Measurements from ENCODE around the gene CNTD1.

Gene CNTD1

DNA sequence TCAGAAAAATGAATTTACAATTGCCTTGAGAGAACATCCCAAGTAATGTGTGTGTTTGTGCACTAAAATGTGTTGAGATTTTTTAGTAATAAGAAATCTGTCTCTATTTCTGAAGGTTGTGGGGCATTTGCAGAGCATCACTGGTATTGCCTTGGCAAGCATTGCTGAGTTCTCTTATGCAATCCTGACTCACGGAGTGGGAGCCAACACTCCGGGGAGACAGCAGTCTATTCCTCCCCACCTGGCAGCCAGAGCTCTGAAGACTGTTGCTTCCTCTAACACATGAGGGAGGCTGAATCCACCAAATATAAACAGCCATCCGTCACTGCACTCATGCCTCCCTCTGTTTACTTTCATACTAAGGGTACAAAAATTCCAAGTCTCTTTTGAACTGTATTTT is 10.6 kb downstream of the CNTD1 start:
- DNase-seq = no peak

DNA sequence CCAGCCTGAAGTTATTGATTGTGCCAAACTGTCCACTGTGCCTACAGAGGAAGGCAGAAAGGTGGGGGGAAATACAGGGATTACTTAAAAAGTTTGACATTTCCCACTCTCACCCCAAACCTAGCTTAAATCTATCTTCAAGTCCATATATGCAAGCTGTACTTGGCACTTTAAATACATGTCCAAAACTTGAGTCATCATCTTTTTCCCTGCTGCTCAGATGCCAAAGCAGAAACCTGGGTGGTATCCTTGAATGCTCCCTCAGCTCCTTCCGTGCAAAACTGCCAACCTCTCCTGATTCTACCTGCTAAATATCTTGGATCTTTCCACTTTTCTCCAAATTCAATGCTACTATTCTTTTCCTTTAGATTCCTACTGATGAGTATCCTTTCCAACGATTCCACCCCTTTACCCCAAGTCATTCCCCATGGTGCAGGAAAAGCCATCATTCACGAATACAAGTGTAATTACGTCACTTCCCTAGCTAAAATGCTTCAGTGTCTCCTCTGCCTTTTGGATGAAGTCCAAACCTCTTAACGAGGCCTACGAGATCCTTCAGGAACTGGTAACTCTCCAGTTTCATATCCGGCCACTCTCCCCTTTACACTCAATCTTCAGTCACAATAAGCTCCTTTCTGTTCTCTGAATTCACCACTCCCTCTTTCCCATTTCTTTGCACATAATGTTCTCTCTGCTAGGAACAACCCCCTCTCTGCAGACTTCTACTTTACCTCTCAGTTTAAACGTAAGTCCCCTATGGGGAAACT is 16.2 kb downstream of the CNTD1 start:
- DNase-seq = no peak

- DNase-seq = no peak
Observed at GRCh38 chr17:42817866-42818265, 19.2 kb downstream of the CNTD1 start.

DNA sequence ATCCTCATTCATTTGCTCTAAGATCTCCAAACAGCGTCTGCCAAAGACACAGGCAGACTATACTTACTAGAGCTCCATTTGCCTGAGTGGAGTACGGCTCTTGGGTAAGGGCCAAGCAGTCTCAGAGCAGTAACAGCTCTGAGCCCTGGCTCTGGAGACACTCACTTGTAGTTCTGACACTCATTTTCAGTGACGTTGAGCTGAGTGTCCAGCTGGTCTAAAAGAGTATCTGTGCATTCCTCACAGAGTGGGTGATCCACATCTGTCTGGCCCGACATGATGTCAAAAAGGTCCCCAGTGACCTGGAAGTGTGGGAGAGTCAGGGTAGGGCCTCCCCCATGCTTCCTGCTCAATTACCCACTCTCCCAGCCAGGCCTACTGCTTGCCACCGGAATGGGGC is 19.7 kb downstream of the CNTD1 start:
- DNase-seq = no peak

GRCh38 chr17:42819939-42820535 is 21.4 kb downstream of the CNTD1 start:
- DNase-seq = peak; percentile 53

DNA sequence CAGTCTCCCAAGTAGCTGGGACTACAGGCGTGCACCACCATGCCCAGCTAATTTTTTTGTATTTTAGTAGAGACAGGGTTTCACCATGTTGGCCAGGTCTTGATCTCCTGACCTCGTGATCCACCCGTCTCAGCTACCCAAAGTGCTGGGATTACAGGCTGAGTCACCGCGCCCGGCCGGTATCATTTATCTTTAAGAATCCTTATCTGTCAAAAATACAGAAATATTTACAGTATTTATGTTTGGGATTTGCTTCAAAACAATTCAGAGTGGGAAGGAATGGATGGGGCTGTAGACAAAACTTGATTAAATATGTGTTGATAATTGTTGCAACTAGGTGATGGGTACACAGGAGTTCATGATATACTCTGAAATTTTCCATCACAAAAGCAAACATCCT is 22.5 kb downstream of the CNTD1 start:
- no peak for DNase-seq

DNA sequence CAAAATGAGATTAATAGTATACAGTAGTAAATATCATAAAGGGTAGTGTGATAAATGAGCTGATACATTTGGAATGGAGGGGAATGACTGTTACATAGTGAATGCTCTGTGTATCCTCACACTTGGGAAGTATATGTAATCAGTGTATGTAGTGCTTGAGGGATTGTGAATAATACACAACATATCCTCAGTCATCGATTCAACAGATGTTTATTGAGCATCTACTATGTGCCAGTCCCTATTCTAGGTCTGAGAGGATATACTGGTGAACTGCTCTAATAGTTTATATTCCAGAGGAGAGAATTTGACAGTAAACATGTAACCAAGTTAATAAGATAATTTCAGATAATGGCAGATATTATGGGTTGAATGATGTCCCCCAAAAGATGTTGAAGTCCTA is 28.8 kb downstream of the CNTD1 start:
- no peak for DNase-seq

DNA sequence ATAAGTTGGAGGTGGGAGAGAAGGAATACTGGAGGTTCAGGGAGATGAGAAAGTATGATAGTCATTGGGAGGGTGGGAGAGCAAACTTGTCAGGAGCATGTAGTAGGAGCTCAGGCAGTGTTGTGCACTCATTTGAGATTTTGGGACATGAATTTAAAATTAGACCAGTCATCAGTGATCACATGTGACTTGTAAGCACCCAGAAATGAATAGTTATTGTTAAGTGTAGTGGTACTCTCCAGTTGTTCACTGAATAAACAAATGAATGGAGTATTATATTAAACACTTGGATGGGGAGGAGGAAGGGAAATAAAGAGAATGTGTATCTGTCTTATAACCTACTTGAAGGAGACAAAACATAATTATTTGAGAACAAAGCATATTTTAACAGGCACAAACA is 32.3 kb downstream of the CNTD1 start:
- no peak for DNase-seq

GRCh38 chr17:42832213-42832933 is 33.7 kb downstream of the CNTD1 start:
- no peak for DNase-seq

DNA sequence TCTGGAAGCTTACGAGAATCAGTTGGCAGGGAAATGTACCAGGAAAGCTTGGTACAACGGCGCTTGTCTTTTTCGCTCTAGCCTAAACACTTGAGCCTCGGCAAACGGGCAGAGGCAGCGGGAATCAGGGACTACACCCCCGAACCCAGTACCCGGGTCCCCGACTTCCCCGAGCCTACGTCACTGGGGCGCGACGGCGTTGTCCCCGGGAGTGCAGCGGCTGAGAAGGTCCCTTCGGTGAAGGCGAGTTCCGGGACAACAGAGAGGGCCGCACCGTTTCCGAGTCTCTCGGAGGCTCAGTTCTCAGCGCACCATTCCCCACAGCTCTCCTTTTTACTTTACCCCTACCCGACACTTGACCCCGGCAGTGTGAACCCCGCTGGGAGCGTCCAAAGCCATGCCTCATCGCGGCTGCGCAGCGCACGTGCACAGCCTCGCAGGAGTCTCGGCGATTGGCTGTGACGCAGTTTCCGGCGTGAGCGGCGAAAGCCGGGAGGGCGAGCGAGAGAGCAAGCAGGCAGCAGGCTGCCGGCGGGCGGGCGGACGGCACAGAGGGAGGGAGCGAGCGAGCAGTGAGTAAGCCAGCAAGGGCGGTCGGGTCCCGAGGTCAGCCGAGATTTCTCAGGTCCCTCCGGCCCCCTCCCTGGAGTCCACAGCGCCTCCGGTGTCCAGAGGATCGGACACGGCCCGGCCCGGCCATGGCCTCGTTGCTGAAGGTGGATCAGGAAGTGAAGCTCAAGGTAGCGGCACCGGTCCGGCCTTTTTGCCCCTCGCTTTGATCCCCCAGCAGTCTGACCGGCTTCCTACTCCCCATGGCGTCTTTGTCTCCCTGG is 34.5 kb downstream of the CNTD1 start, which contains the start of gene PSME3:
Gene PSME3 (plus strand): TSS at position 464 of the 833 bp plus-strand sequence. CDS start 235 bp downstream, at position 699.
- DNase-seq = peak; percentile 85

DNA sequence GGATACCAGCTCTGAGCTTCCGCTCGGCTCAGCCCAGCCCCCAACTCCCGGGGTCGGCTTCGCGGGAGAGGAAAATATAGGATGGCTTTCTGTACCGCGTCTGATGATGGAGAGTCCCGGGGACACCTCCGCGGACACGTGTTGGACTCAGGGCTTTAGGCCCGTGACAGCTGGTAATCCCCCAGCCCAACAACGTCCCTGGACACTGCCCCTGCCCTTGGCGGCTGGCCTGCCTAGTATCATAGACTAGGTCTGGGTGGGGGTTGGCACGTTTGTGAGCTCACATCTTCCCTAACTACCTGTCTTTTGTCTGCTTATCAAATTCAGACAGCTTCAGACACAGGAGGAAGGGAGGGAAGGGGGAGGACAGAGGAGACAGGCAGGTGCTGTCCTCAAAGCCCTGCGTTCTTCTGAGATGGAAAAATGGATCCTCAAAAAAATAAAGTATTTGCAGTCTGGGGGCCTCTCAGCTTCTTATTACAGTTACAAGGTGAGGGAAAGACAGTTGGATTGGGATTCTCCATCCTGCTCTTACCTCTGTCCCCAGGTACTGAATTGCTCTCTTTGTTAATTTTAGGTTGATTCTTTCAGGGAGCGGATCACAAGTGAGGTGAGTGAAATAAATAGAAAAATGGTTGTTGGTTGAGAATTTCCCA is 35.2 kb downstream of the CNTD1 start:
- no peak for DNase-seq

- DNase-seq = no peak
Observed at GRCh38 chr17:42835732-42836131, 37.1 kb downstream of the CNTD1 start.

- no peak for DNase-seq
Observed at GRCh38 chr17:42841975-42842685, 43.5 kb downstream of the CNTD1 start.

DNA sequence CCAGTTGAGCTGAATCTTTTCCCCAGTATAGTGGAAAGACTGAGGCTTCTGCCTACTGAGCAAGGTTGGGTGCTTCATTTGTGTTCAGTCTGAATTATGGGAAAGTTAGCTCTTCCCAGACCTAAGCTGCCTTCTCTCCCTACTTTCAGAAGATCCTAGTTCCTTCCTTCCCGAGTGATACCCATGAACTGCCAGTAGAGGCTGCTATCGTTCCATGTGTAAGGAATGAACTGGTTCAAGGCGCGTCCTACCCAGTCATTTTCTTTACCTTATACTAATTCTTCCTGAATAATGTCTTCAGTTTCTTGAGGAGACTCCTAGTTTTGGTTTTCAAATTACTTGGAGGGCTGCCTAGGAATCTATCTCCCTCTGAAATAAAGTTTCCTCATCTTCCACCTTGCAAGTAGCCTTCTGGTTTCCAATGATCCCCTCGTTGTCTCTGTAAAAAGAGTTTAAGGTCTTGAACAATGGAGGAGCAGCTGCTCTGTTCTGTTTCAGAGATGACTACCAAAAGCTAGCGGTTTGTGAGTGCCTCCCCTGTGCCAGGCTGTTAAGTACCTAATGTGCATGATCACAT is 44.8 kb downstream of the CNTD1 start:
- DNase-seq = no peak

GRCh38 chr17:42844271-42844670 is 45.6 kb downstream of the CNTD1 start, which contains the start of gene AOC2:
TSS of gene AOC2 (plus strand) at chr17:42844580. CDS start at chr17:42844627, 47 bp downstream.
- DNase-seq = no peak

GRCh38 chr17:42844761-42845555 is 46.3 kb downstream of the CNTD1 start:
- no peak for DNase-seq

DNA sequence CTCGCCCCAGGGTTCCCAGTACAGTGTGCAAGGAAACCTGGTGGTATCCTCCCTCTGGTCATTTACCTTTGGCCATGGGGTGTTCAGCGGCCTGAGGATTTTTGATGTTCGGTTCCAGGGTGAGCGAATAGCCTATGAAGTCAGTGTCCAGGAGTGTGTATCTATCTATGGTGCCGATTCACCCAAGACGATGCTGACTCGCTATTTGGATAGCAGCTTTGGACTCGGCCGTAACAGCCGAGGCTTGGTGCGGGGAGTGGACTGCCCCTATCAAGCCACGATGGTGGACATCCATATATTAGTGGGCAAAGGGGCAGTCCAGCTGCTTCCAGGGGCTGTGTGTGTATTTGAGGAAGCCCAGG is 46.9 kb downstream of the CNTD1 start:
- DNase-seq = no peak

- DNase-seq = no peak
Observed at GRCh38 chr17:42845918-42846593, 47.4 kb downstream of the CNTD1 start.

GRCh38 chr17:42846594-42847280 is 48.1 kb downstream of the CNTD1 start:
- no peak for DNase-seq
